SU-DHL-6 (cell line): Measurements from ENCODE around the gene EMC9.

Experiments used
- H2AFZ ChIP-seq: fragments of 200-600 bp; sonication (generic); 2 replicates; pipeline ENCODE4 v1.6.1; 2014; ENCODE audit warnings: low read depth, mild to moderate bottlenecking, moderate library complexity, mixed read lengths, antibody characterized with exemption, low read length; ENCODE audit not compliant: severe bottlenecking
- H3F3A ChIP-seq: fragments of 200-600 bp; shearing (Covaris generic); 2 replicates; pipeline ENCODE4 v1.6.0; 2016; ENCODE audit warnings: antibody characterized with exemption, mild to moderate bottlenecking; ENCODE audit not compliant: insufficient read depth
- H3K27ac ChIP-seq: fragments of 200-600 bp; sonication (generic); 2 replicates; pipeline ENCODE4 v1.5.1; 2016; ENCODE audit warnings: low read depth, mild to moderate bottlenecking, low read length, moderate library complexity, mixed read lengths
- H3K27me3 ChIP-seq: fragments of 200-600 bp; sonication (generic), shearing (Covaris generic); 2 replicates; pipeline ENCODE4 v1.6.0; 2014; ENCODE audit warnings: mild to moderate bottlenecking, low read length
- H3K36me3 ChIP-seq: fragments of 200-600 bp; sonication (generic); 2 replicates; pipeline ENCODE4 v1.6.1; 2014; ENCODE audit warnings: mild to moderate bottlenecking, low read length, mixed read lengths
- H3K4me2 ChIP-seq: fragments of 300-600, 200-600 bp; shearing (Covaris generic), sonication (generic); 2 replicates; pipeline ENCODE4 v1.6.0; 2014; ENCODE audit warnings: low read length, low read depth, mild to moderate bottlenecking; ENCODE audit not compliant: poor library complexity, severe bottlenecking
- H3K4me3 ChIP-seq: fragments of 200-600 bp; sonication (generic); 2 replicates; pipeline ENCODE4 v1.5.1; 2014; ENCODE audit warnings: antibody characterized with exemption, low read length, mild to moderate bottlenecking, mixed read lengths; ENCODE audit not compliant: insufficient read depth, poor library complexity, severe bottlenecking
- H3K79me2 ChIP-seq: fragments of 200-600 bp; sonication (generic); 2 replicates; pipeline ENCODE4 v1.6.1; 2014; ENCODE audit warnings: mild to moderate bottlenecking, low read length, moderate library complexity; ENCODE audit not compliant: insufficient read depth
- H3K9ac ChIP-seq: fragments of 200-600 bp; sonication (generic); 2 replicates; pipeline ENCODE4 v1.7.0; 2014; ENCODE audit warnings: mild to moderate bottlenecking, low read length
- H3K9me2 ChIP-seq: fragments of 200-600 bp; sonication (generic); replicated peaks from 2 replicates; pipeline ENCODE4 v1.6.1; 2014; ENCODE audit warnings: low read length; ENCODE audit not compliant: insufficient read depth
- H3K9me3 ChIP-seq: fragments of 200-600 bp; sonication (generic); 2 replicates; pipeline ENCODE4 v1.6.1; 2014; ENCODE audit warnings: low read length, mixed read lengths; ENCODE audit not compliant: insufficient read depth
- H4K20me1 ChIP-seq: fragments of 200-600 bp; sonication (generic); 2 replicates; pipeline ENCODE4 v1.6.1; 2014; ENCODE audit warnings: low read depth, mild to moderate bottlenecking, antibody characterized with exemption, low read length, moderate library complexity, mixed read lengths
- EZH2phosphoT487 ChIP-seq: fragments of 200-600 bp; sonication (generic), shearing (Covaris generic); conservative IDR thresholded peaks from 2 replicates; pipeline ENCODE4 v1.6.1; 2018; ENCODE audit warnings: mild to moderate bottlenecking, antibody characterized with exemption, low read length, moderate library complexity, mixed read lengths
- TF ChIP-seq, protein P1 (sequence below): fragments of 200-600 bp; sonication (generic); IDR thresholded peaks from one replicate; pipeline ENCODE4 v1.5.1; 2017; ENCODE audit warnings: antibody characterized with exemption, mild to moderate bottlenecking, low read length, moderate library complexity; ENCODE audit not compliant: insufficient read depth, poor library complexity, severe bottlenecking

Gene EMC9

DNA sequence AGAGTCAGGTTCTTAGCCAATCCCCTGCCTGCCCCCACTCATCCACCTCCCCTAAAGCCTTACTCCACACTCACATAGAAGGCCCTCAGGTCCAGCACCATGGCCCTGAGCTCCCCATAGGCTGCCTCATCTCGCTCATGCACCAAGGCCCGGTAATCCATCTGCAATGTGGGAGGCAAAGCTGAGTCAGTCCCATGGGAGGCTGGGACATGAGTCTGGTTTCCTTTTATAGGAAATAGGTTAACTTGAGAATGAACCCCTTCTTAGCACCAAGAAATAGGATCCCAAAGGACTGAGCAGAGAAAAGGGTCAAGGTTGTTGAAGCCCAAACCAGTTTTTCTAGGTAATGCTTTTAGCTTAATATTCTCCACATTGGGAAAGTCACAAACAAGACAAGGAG, 2.1 kb upstream of the EMC9 start:
- H3K27ac ChIP-seq = no peak overlapping the region
- H3K9me2 ChIP-seq = no peaks in the 10 kb centered on the region
- no peak overlapping the region for H2AFZ ChIP-seq
- H3K9ac ChIP-seq = no peak overlapping the region
- 0 out of 2 replicates have a peak, but pooled peaks cover 6% of the 10 kb centered on the region for H3K36me3 ChIP-seq
- no peaks in the 10 kb centered on the region for H3K27me3 ChIP-seq
- H3K4me2 ChIP-seq = no peak overlapping the region
- no peaks in the 10 kb centered on the region for H3K9me3 ChIP-seq
- peaks cover 24% of the 10 kb centered on the region for H3F3A ChIP-seq
- peaks cover 43% of the 10 kb centered on the region for H3K79me2 ChIP-seq
- no peaks in the 10 kb centered on the region for H4K20me1 ChIP-seq
- no peak overlapping the region for H3K4me3 ChIP-seq
- TF ChIP-seq, protein P1, sequence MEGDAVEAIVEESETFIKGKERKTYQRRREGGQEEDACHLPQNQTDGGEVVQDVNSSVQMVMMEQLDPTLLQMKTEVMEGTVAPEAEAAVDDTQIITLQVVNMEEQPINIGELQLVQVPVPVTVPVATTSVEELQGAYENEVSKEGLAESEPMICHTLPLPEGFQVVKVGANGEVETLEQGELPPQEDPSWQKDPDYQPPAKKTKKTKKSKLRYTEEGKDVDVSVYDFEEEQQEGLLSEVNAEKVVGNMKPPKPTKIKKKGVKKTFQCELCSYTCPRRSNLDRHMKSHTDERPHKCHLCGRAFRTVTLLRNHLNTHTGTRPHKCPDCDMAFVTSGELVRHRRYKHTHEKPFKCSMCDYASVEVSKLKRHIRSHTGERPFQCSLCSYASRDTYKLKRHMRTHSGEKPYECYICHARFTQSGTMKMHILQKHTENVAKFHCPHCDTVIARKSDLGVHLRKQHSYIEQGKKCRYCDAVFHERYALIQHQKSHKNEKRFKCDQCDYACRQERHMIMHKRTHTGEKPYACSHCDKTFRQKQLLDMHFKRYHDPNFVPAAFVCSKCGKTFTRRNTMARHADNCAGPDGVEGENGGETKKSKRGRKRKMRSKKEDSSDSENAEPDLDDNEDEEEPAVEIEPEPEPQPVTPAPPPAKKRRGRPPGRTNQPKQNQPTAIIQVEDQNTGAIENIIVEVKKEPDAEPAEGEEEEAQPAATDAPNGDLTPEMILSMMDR = no peak
- no peak for TF ChIP-seq EZH2phosphoT487

DNA sequence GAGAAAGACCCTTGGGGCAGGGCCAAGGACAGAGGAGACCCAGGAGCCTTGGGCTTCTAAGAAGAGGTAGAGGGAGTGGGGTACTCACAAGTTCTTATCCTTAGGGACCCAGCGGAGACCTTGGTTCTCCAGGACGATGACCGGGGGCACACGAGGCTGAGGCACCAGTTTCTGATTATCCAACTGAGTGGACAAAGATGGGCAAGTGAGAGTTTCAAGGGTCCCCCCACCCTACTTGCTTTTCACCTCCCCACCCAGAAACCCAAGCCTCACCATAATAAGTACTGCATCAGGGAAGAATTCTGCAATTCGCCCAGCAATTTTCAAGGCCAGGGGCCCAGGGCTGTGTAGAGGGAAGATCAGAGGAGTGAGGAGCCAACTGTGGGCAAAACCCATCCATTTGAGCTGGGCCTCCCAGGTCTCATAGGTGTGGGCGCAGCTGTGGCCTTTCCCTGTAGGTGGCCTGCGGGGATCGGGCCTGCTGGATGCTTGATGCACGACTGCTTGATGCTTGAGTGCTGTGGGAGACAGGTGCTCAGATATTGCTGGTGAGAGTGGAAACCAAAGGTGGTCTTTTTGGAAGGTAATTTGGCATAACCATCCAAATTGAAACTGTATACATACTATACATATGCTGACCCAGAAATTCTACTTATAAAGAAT, 2.0 kb downstream of the EMC9 start:
- peaks cover 20% of the 10 kb centered on the region for H3K79me2 ChIP-seq
- H3K27me3 ChIP-seq = no peaks in the 10 kb centered on the region
- H3K4me3 ChIP-seq = peak overlapping the region; percentile 73
- no peak overlapping the region for H2AFZ ChIP-seq
- H3K4me2 ChIP-seq = peak overlapping the region; percentile 89
- no peaks in the 10 kb centered on the region for H3K9me3 ChIP-seq
- H3F3A ChIP-seq = peaks cover 39% of the 10 kb centered on the region
- 0 out of 2 replicates have a peak, but pooled peaks cover 2% of the 10 kb centered on the region for H3K36me3 ChIP-seq
- H4K20me1 ChIP-seq = no peaks in the 10 kb centered on the region
- peak overlapping the region; percentile 80 for H3K9ac ChIP-seq
- no peak for TF ChIP-seq EZH2phosphoT487
- TF ChIP-seq, protein P1 = no peak
- H3K27ac ChIP-seq = peak overlapping the region; percentile 23; the same call in 1 of the 2 replicates
- no peaks in the 10 kb centered on the region for H3K9me2 ChIP-seq

DNA sequence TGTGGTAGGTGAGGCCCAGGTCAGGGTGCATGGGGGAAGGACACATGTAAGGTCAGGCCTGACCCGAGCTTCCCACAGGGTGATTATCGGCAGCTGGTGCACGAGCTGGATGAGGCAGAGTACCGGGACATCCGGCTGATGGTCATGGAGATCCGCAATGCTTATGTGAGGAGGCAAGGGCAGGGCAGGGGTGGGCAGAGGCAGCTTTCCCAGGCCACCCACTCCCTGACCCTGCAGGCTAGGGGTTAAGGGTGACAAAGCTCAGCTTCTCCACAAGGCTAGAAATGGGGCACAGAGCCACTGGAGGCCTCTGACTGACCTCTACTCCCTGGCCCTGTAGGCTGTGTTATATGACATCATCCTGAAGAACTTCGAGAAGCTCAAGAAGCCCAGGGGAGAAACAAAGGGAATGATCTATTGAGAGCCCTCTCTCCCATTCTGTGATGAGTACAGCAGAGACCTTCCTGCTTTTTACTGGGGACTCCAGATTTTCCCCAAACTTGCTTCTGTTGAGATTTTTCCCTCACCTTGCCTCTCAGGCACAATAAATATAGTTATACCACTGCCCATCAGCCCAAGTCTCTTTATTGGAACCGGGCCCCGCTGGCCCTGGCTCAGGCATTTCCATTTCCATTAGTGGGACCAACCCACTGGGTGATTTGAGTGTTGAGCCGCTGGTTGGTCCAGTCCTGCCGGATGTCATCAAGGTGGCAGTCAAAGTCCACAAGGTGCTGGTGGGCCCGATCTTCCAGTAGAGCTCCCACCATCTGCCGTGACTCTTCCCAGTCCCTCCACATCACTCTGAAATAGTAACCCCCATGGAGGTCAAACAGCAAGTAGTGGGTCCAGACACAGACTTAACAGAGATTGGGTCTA, 2.8 kb downstream of the EMC9 start:
- Histone ChIP-seq H3K4me2 (peak overlapping the region; percentile 89), H3K36me3 (no peaks in the 10 kb centered on the region), H4K20me1 (no peaks in the 10 kb centered on the region), H2AFZ (no peak overlapping the region), H3K9me3 (no peaks in the 10 kb centered on the region), H3K79me2 (peaks cover 20% of the 10 kb centered on the region), H3K4me3 (no peak overlapping the region), H3K9ac (no peak overlapping the region), H3K27me3 (no peaks in the 10 kb centered on the region), H3K9me2 (no peaks in the 10 kb centered on the region), H3K27ac (no peak overlapping the region), H3F3A (peaks cover 39% of the 10 kb centered on the region)
- TF ChIP-seq EZH2phosphoT487 = no peak
